SK-N-MC (cell line): ENCODE measurements around the gene PDS5A.

Experiments used
- EZH2 ChIP-seq: fragments of 200-600 bp; sonication (generic); IDR thresholded peaks from one replicate; pipeline ENCODE4 v1.6.1; 2017; ENCODE audit warnings: antibody characterized with exemption
- POLR2AphosphoS5 ChIP-seq: IDR thresholded peaks from 2 replicates; pipeline ENCODE4 v1.6.1; 2012; ENCODE audit warnings: mild to moderate bottlenecking, low read depth, low read length, borderline replicate concordance

DNA sequence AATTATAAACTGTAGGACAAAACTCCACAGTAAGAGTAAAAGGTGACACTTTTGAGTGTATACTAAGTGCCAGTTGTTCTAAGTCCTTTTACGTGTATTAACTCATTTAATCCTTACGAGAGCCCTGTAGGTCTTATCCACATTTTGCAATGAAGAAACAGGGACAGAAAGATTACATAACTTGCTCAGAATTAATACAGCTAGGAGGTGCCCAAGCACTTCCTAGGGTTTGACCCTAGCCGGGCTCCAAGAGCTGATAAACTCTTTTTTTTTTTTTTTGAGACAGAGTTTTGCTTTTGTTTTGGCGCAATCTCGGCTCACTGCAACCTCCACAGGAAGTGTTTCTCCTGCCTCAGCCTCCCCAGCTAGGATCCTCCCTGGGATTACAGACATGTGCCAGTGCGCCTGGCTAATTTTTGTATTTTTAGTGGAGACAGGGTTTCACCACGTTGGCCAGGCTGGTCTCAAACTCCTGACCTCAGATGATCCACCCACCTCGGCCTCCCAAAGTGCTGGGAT, 169.4 kb downstream of the PDS5A start:
- no peak for TF ChIP-seq EZH2
- TF ChIP-seq POLR2AphosphoS5: no peak
